SK-N-SH (cell line): ENCODE data around the gene TNS4. TPM values are rescaled to one million over a fixed set of nuclear protein-coding genes. Genes with fewer than 3 reads are reported as not detected.

ENCODE experiments used
- CTCF ChIA-PET: fragments of 300-600, 350-600 bp; formaldehyde crosslinking; extraction: SDS; loops from one replicate; lab custom pipeline; 2021; lab: Yijun Ruan, JAX
- POLR2A ChIA-PET: fragments of 350-600 bp; sonication (Branson Sonifier 250); formaldehyde crosslinking; extraction: SDS; loops from one replicate; lab custom pipeline; 2020; ENCODE audit warnings: antibody characterized with exemption, inconsistent platforms; lab: Yijun Ruan, JAX
- DNase-seq: peaks from one replicate; pipeline ENCODE4 v3.0.0; 2012
- H2AFZ ChIP-seq: fragments of 200-600 bp; sonication (generic); 2 replicates; pipeline ENCODE4 v1.8.1; 2016; ENCODE audit warnings: antibody characterized with exemption, mild to moderate bottlenecking, low read depth
- H3F3A ChIP-seq: fragments of 200-600 bp; sonication (generic); replicated peaks from 2 replicates; pipeline ENCODE3; 2016; ENCODE audit warnings: antibody characterized with exemption, mild to moderate bottlenecking; ENCODE audit not compliant: insufficient read depth
- H3K27ac ChIP-seq, 2 experiments: fragments of 200-500 bp in 1 of 2; fragments of 200-600 bp in 1 of 2; sonication (Bioruptor generic) in 1 of 2; sonication (generic), shearing (Covaris generic) in 1 of 2; 2 replicates each; pipeline versions ENCODE4 v1.5.1 to v1.6.1; 2014 to 2016; ENCODE audit warnings: low read depth in 2 of 2, inconsistent platforms in 1 of 2, low read length in 1 of 2, mild to moderate bottlenecking in 1 of 2, mixed read lengths in 1 of 2
- H3K27me3 ChIP-seq: fragments of 200-600 bp; sonication (generic), shearing (Covaris generic); 2 replicates; pipeline ENCODE4 v1.6.1; 2016; ENCODE audit warnings: mixed run types; ENCODE audit not compliant: insufficient read depth
- H3K36me3 ChIP-seq, 2 experiments: fragments of 200-500 bp in 1 of 2; fragments of 200-600 bp in 1 of 2; sonication (Bioruptor generic) in 1 of 2; sonication (generic) in 1 of 2; replicated peaks in 1 of 2; 2 replicates each; pipeline versions ENCODE3 to v1.5.1; 2014 to 2016; ENCODE audit warnings: low read length in 1 of 2, mild to moderate bottlenecking in 1 of 2; ENCODE audit not compliant: insufficient read depth in 2 of 2, control insufficient read depth in 1 of 2
- H3K4me1 ChIP-seq, 2 experiments: fragments of 200-500 bp in 1 of 2; fragments of 200-600 bp in 1 of 2; sonication (Bioruptor generic) in 1 of 2; sonication (generic), shearing (Covaris generic) in 1 of 2; 2 replicates each; pipeline versions ENCODE4 v1.5.1 to v1.6.1; 2014 to 2016; ENCODE audit warnings: low read depth in 1 of 2, low read length in 1 of 2, mixed run types in 1 of 2; ENCODE audit not compliant: insufficient read depth in 2 of 2, control insufficient read depth in 1 of 2
- H3K4me2 ChIP-seq: fragments of 200-600 bp; sonication (generic), shearing (Covaris generic); 2 replicates; pipeline ENCODE4 v1.6.1; 2017; ENCODE audit warnings: mixed run types
- H3K4me3 ChIP-seq, 2 experiments: fragments of 200-500 bp in 1 of 2; fragments of 200-600 bp in 1 of 2; sonication (Bioruptor generic) in 1 of 2; sonication (generic), shearing (Covaris generic) in 1 of 2; 2 replicates each; pipeline versions ENCODE4 v1.5.1 to v1.8.1; 2014 to 2016; ENCODE audit warnings: low read depth in 2 of 2, inconsistent platforms in 1 of 2, low read length in 1 of 2, mild to moderate bottlenecking in 1 of 2, mixed read lengths in 1 of 2, moderate library complexity in 1 of 2
- H3K79me2 ChIP-seq: fragments of 200-600 bp; sonication (generic); 2 replicates; pipeline ENCODE4 v1.8.1; 2017; ENCODE audit warnings: mild to moderate bottlenecking; ENCODE audit not compliant: insufficient read depth
- H3K9ac ChIP-seq: fragments of 200-600 bp; sonication (generic); 2 replicates; pipeline ENCODE4 v1.6.1; 2017; ENCODE audit warnings: mixed run types
- H3K9me2 ChIP-seq: fragments of 200-600 bp; sonication (generic); 2 replicates; pipeline ENCODE4 v1.6.1; 2017; ENCODE audit warnings: mixed run types
- H3K9me3 ChIP-seq: fragments of 200-600 bp; sonication (generic); 2 replicates; pipeline ENCODE4 v1.6.1; 2017; ENCODE audit warnings: mixed run types, mild to moderate bottlenecking, moderate library complexity
- H4K20me1 ChIP-seq: fragments of 200-600 bp; sonication (generic); 2 replicates; pipeline ENCODE4 v1.6.1; 2017; ENCODE audit warnings: mild to moderate bottlenecking, mixed run types; ENCODE audit not compliant: insufficient read depth
- EP300 ChIP-seq, 2 experiments: IDR thresholded peaks; 2 replicates each; pipeline versions ENCODE4 v1.4.0 to v1.6.1; 2012; ENCODE audit warnings: borderline replicate concordance in 1 of 2, low read depth in 1 of 2, low read length in 1 of 2
- FOSL2 ChIP-seq: IDR thresholded peaks from 2 replicates; pipeline ENCODE4 v1.4.0; 2012; ENCODE audit warnings: low read depth, mild to moderate bottlenecking, moderate library complexity, borderline replicate concordance
- FOXM1 ChIP-seq: IDR thresholded peaks from 2 replicates; pipeline ENCODE4 v1.4.0; 2012; ENCODE audit warnings: low read depth, mild to moderate bottlenecking
- JUND ChIP-seq: IDR thresholded peaks from 2 replicates; pipeline ENCODE4 v1.4.0; 2012
- MAX ChIP-seq: IDR thresholded peaks from 2 replicates; pipeline ENCODE4 v1.4.0; 2012; ENCODE audit warnings: low read depth
- NFIC ChIP-seq: IDR thresholded peaks from 2 replicates; pipeline ENCODE4 v1.4.0; 2012; ENCODE audit warnings: borderline replicate concordance
- NRF1 ChIP-seq: IDR thresholded peaks from 2 replicates; pipeline ENCODE4 v1.6.1; 2012; ENCODE audit warnings: low read depth, mild to moderate bottlenecking, low read length
- PBX3 ChIP-seq: IDR thresholded peaks from 2 replicates; pipeline ENCODE4; 2012
- POLR2AphosphoS5 ChIP-seq: IDR thresholded peaks from 2 replicates; pipeline ENCODE4 v1.6.1; 2012; ENCODE audit warnings: low read depth, low read length
- REST ChIP-seq: IDR thresholded peaks from 2 replicates; pipeline ENCODE4 v1.6.1; 2012; ENCODE audit warnings: mild to moderate bottlenecking, low read depth, low read length, moderate library complexity
- RXRA ChIP-seq: IDR thresholded peaks from 2 replicates; pipeline ENCODE4 v1.4.0; 2012; ENCODE audit warnings: low read depth, mild to moderate bottlenecking, borderline replicate concordance
- SIN3A ChIP-seq: IDR thresholded peaks from 2 replicates; pipeline ENCODE4 v1.6.1; 2012; ENCODE audit warnings: low read depth, mild to moderate bottlenecking, low read length, moderate library complexity, borderline replicate concordance
- TAF1 ChIP-seq: IDR thresholded peaks from 2 replicates; pipeline ENCODE4 v1.6.1; 2012; ENCODE audit warnings: low read depth, mild to moderate bottlenecking, low read length, moderate library complexity, borderline replicate concordance
- TCF12 ChIP-seq: IDR thresholded peaks from 2 replicates; pipeline ENCODE4 v1.4.0; 2012
- TEAD4 ChIP-seq: IDR thresholded peaks from 2 replicates; pipeline ENCODE4 v1.4.0; 2012; ENCODE audit warnings: mild to moderate bottlenecking, borderline replicate concordance; ENCODE audit not compliant: insufficient read depth
- USF2 ChIP-seq: fragments of 150-350 bp; IDR thresholded peaks from 2 replicates; pipeline ENCODE4 v1.6.1; 2017; ENCODE audit warnings: antibody characterized with exemption, low read length, low read depth, borderline replicate concordance
- YY1 ChIP-seq: IDR thresholded peaks from 2 replicates; pipeline ENCODE4 v1.4.0; 2012; ENCODE audit warnings: low read depth, mild to moderate bottlenecking
- WGBS: methylation state at CpG from one replicate; pipeline ENCODE4 v1.1.6; 2017; ENCODE audit warnings: low lambda C conversion rate; 5-methylcytosine and 5-hydroxymethylcytosine counted together
- polyA plus RNA-seq, 3 experiments: library from polyadenylated mRNA; depleted of rRNA; stranded (reverse); fragments of >200 nt; gene quantifications; 2 replicates each; pipeline ENCODE4 v1.2.3, GENCODE V29; 2012

Gene TNS4
- polyA plus RNA-seq, 1 of the 3 experiments (the other 2 are of a cell fraction), result not detected

GRCh38 chr17:40486522-40487370 lies 14.7 kb downstream of the TNS4 start:
- H2AFZ ChIP-seq, result no peak overlapping the region
- peaks cover 28 to 37% of the 10 kb centered on the region in 2 experiments for H3K4me1 ChIP-seq
- peak overlapping the region; percentile 74 for H3K4me2 ChIP-seq
- ChIA-PET CTCF (interaction anchor here (0.9 to 5.1 kb wide), 4 partner anchors 10 to 190 kb away, joined by 3 to 30 read pairs (median 9); no protein-coding TSS in a partner anchor), POLR2A (no interaction called here)
- H3K9ac ChIP-seq, result peak overlapping the region; percentile 71; the same call in 1 of the 2 replicates
- H3K4me3 ChIP-seq, result no peak overlapping the region
- H3K27ac ChIP-seq, result peak overlapping the region; percentile 56 to 94; a peak in 3 of 4 replicates
- no peaks in the 10 kb centered on the region for H3K36me3 ChIP-seq
- no peak for DNase-seq
- no peaks in the 10 kb centered on the region for H4K20me1 ChIP-seq
- H3K27me3 ChIP-seq, result no peaks in the 10 kb centered on the region
- WGBS, result 63% methylated on average over 11 of the region's 12 CpGs
- TF ChIP-seq SIN3A (no peak), NFIC (peak; percentile 87), TAF1 (no peak)
- no peaks in the 10 kb centered on the region for H3K9me3 ChIP-seq
- H3F3A ChIP-seq, result peaks cover 26% of the 10 kb centered on the region
- no peaks in the 10 kb centered on the region for H3K9me2 ChIP-seq
- no peaks in the 10 kb centered on the region for H3K79me2 ChIP-seq

GRCh38 chr17:40485851-40486521 lies 15.4 kb downstream of the TNS4 start:
- 15% methylated on average over 13 of the region's 17 CpGs for WGBS
- peak overlapping the region; percentile 62 to 94 for H3K27ac ChIP-seq

More at GRCh38 chr17:40485851-40486521, 15.4 kb downstream of the TNS4 start:
- POLR2A ChIA-PET, result no interaction called here
- Histone ChIP-seq H3K4me2 (peak overlapping the region; percentile 74), H3K4me1 (peaks cover 24 to 37% of the 10 kb centered on the region in 2 experiments), H4K20me1 (no peaks in the 10 kb centered on the region), H3K9me2 (no peaks in the 10 kb centered on the region), H3K9ac (peak overlapping the region; percentile 71), H3K79me2 (no peaks in the 10 kb centered on the region), H3F3A (peaks cover 26% of the 10 kb centered on the region), H3K4me3 (peak overlapping the region in 1 of 2 experiments; percentile 43; a peak in 1 of 4 replicates)
- TF ChIP-seq JUND, result no peak; the same call in 1 of the 2 replicates
- peak; percentile 75; the same call in 1 of the 2 replicates for TF ChIP-seq RXRA
- TF ChIP-seq NFIC, result peak; percentile 38; the same call in 1 of the 2 replicates
- 0 out of 2 replicates have a peak, but pooled peaks have one; percentile 17 for TF ChIP-seq REST
- TF ChIP-seq NRF1, result no peak
- peak; percentile 71 for TF ChIP-seq TEAD4
- TF ChIP-seq YY1, result no peak
- TF ChIP-seq TAF1, result peak; percentile 71
- TF ChIP-seq FOSL2, result peak; percentile 88
- peak; percentile 47; the same call in 1 of the 2 replicates for TF ChIP-seq POLR2AphosphoS5
- peak; percentile 72; the same call in 1 of the 2 replicates for TF ChIP-seq PBX3
- TF ChIP-seq USF2, result no peak
- peak; percentile 20; the same call in 1 of the 2 replicates for TF ChIP-seq FOXM1
- peak; percentile 80 for TF ChIP-seq TCF12
- TF ChIP-seq SIN3A, result 0 out of 2 replicates have a peak, but pooled peaks have one; percentile 66
- peak; percentile 64 for TF ChIP-seq MAX
- peak in 1 of 2 experiments; percentile 80; a peak in 1 of 4 replicates for TF ChIP-seq EP300 (IDR thresholded peaks at IDR 0.05; ENCODE audit: borderline replicate concordance in 1 of 2, low read depth in 1 of 2, low read length in 1 of 2)
- TF ChIP-seq, all 33 proteins: peak for 13
- no peak for DNase-seq
- Histone ChIP-seq H2AFZ (peak overlapping the region; percentile 58; the same call in 1 of the 2 replicates), H3K9me3 (no peaks in the 10 kb centered on the region), H3K27me3 (no peaks in the 10 kb centered on the region), H3K36me3 (no peaks in the 10 kb centered on the region)
- CTCF ChIA-PET, result interaction anchor here (0.7 to 5.1 kb wide), 6 partner anchors 10 to 50 kb away, joined by 3 to 30 read pairs (median 6); no protein-coding TSS in a partner anchor
